K562 treated with DMSO at 1 percent for 4 hours (cell line): ENCODE results near the gene EHF. TPM values are rescaled to one million over a fixed set of nuclear protein-coding genes. Genes with fewer than 3 reads are reported as not detected.

Experiments used
- total RNA-seq: library from RNA; unstranded; fragments of 300-600 nt; gene quantifications from 2 replicates; pipeline ENCODE4 v1.2.3, GENCODE V29; 2022; ENCODE audit not compliant: insufficient read depth

The EHF gene
- total RNA-seq: 0.50 TPM in 1 of 2 replicates, not detected in the other

GRCh38 chr11:34620820-34621792, at the start of gene EHF:
EHF (plus strand) TSS chr11:34621093; CDS start chr11:34642631, 21,538 bp downstream.

Other genes starting within 250 kb of the EHF start
- 30.0 and 33.1 TPM in 2 replicates for gene CAT, start 182.2 kb upstream of the EHF start, total RNA-seq
- gene ELF5, start 107.3 kb upstream of the EHF start, total RNA-seq: not detected in 2 replicates